Stimulated activated naive CD4-positive, alpha-beta T cell (primary cell): ENCODE data around the gene FAM53B.

Source experiments
- DNase-seq, 6 experiments: peaks; one replicate each; lab custom pipeline; 2025; lab: John Stamatoyannopoulos, UW

FAM53B gene

GRCh38 chr10:124742413-124743190, 1.6 kb downstream of the FAM53B start:
- DNase-seq, result peak in 1 of 6 experiments; percentile 30

- peak in 3 of 6 experiments; percentile 21 to 41 (median 40) for DNase-seq
These were observed 2.2 kb downstream of the FAM53B start for GRCh38 chr10:124741922-124742412.

- peak; percentile 56 to 80 (median 68) for DNase-seq
These were observed 2.8 kb downstream of the FAM53B start for GRCh38 chr10:124741281-124741921.

- DNase-seq, result peak in 1 of 6 experiments; percentile 70
These were observed 3.6 kb downstream of the FAM53B start for GRCh38 chr10:124740369-124741280.

GRCh38 chr10:124739986-124740368, 4.2 kb downstream of the FAM53B start:
- peak in 2 of 6 experiments; percentile 17 to 32 for DNase-seq

GRCh38 chr10:124739119-124739921, 4.9 kb downstream of the FAM53B start:
- no peak for DNase-seq

- DNase-seq, result no peak
These were observed 5.7 kb downstream of the FAM53B start for GRCh38 chr10:124738441-124738840.

GRCh38 chr10:124737708-124738107, 6.5 kb downstream of the FAM53B start:
- no peak for DNase-seq

GRCh38 chr10:124737221-124737620, 7.0 kb downstream of the FAM53B start:
- DNase-seq, result no peak

GRCh38 chr10:124736491-124737136, 7.6 kb downstream of the FAM53B start:
- DNase-seq, result no peak

GRCh38 chr10:124735491-124736286, 8.5 kb downstream of the FAM53B start:
- no peak for DNase-seq

GRCh38 chr10:124734311-124735166, 9.6 kb downstream of the FAM53B start:
- peak in 1 of 6 experiments; percentile 30 for DNase-seq

GRCh38 chr10:124733571-124734245, 10.5 kb downstream of the FAM53B start:
- no peak for DNase-seq

GRCh38 chr10:124732931-124733570, 11.1 kb downstream of the FAM53B start:
- DNase-seq, result peak in 1 of 6 experiments; percentile 17

- no peak for DNase-seq
These were observed 12.6 kb downstream of the FAM53B start for GRCh38 chr10:124731551-124731950.

- DNase-seq, result no peak
These were observed 13.4 kb downstream of the FAM53B start for GRCh38 chr10:124730790-124731189.

- DNase-seq, result no peak
These were observed 15.1 kb downstream of the FAM53B start for GRCh38 chr10:124728830-124729661.
